Dermis blood vessel endothelial cell (primary cell): ENCODE results near the gene KRTAP9-7. TPM values are rescaled to one million over a fixed set of nuclear protein-coding genes. Genes with fewer than 3 reads are reported as not detected.

ENCODE experiments used
- DNase-seq: peaks from one replicate; pipeline ENCODE4 v3.0.0; 2010
- total RNA-seq: library from RNA; depleted of rRNA; stranded (reverse); fragments of >200 nt; gene quantifications from 2 replicates; pipeline ENCODE4 v1.2.3, GENCODE V29; 2014

The KRTAP9-7 gene
- total RNA-seq, 1 donor from 2014 or later, result not detected

DNA sequence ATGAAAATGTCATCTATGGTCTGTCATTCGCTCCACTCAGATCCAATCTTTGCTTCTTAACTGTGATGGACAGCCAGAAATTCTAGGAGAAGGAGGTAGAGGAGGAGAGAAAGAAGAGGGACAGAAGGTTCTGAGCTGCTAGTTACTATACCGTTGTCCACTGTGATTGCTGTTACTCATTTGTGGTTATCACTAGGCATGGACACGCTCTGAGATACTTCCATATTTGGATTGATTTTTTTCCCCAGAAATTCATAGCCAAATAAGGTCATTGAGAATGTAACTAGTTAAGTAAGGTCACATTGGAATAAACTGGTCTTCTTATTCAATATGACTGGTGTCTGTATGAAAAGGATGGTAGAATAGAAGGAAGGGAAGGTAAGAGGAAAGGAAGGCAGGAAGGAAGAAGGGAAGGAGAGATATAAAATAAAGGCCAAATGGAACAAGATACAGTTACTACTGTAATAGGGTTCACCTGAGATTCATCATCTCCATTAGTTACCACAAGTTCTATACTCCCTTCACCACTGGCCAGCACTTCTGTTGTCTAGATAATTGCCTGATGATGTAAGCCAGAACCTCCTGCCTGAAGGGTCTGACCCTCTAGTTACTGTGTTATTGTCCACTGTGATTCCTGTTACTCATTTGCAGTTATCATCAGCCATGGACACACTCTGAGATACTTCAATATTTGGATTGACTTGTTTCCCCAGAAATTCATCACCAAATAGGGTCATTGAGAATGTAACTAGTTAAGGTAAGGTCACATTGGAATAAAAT is 2.9 kb downstream of the KRTAP9-7 start:
- DNase-seq, result no peak

DNA sequence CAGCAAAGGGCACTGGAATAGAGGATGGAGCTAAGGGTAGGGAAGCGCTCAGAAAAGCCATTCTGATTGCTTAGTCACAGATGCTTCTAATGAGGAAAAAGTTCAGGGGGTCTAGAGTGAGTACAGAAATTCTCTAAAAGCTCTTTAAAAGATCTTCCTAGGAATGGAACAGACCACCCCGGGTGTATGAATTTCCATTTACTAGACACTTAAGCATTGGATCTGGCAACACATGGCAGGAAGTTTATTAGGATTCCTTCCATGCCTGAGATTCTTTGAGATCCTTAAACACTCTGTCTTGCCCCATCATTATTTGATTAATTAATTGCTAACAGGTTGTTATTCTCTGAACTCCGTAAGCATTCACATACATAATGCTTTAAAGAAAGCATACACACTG is 8.5 kb downstream of the KRTAP9-7 start:
- no peak for DNase-seq

DNA sequence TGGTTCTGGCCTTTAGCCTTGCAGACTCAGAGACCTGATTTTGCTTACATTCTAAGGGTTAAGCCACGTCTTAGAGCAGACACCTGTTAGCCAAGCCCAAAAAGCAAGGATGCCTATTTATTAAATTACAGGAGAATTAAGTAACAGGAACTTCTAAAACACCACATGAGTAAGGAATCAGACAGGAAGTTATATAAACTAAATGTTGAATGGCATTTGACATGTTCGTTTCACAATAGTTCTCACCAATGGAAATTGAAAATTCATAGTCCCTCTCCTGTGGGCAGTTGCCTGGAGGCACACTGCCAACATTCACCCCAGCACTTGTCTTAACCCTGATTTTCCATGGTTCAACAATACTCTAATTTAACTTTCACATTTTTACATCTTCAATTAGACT is 9.0 kb downstream of the KRTAP9-7 start:
- no peak for DNase-seq

- DNase-seq, result no peak
Measured at GRCh38 chr17:41287050-41287449, 11.6 kb downstream of the KRTAP9-7 start.

- DNase-seq, result no peak
Measured at GRCh38 chr17:41294016-41294415, 18.5 kb downstream of the KRTAP9-7 start.

- DNase-seq, result no peak
Measured at GRCh38 chr17:41296846-41297245, 21.3 kb downstream of the KRTAP9-7 start.

DNA sequence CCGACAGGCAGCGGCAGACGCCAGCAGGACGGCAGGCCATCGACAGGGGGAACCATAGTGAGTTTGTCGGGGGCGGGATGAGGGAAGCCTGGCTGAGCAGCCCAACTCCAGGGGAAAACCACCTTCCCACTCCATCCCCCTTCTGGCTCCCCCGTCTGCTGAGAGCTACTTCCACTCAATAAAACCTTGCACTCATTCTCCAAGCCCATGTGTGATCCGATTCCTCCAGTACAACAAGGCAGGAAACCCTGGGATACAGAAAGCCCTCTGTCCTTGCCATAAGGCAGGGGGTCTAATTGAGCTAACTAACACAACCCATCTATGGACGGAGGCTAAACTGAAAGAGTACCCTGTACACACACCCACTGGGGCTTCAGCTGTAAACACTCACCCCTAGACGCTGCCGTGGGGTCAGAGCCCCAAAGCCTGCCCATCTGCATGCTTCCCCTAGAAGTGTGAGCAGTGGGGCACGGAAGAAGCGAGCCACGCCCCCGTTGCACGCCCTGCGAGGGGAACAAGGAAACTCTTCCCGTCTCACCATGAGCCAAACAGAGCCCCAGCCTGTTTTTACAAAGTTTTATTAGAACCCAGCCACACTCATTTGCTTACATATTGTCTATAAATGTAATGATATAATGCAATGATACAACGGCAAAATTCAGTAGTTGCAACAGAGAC is 23.1 kb downstream of the KRTAP9-7 start:
- DNase-seq, result no peak

GRCh38 chr17:41301204-41301790 is 25.8 kb downstream of the KRTAP9-7 start:
- DNase-seq, result no peak

DNA sequence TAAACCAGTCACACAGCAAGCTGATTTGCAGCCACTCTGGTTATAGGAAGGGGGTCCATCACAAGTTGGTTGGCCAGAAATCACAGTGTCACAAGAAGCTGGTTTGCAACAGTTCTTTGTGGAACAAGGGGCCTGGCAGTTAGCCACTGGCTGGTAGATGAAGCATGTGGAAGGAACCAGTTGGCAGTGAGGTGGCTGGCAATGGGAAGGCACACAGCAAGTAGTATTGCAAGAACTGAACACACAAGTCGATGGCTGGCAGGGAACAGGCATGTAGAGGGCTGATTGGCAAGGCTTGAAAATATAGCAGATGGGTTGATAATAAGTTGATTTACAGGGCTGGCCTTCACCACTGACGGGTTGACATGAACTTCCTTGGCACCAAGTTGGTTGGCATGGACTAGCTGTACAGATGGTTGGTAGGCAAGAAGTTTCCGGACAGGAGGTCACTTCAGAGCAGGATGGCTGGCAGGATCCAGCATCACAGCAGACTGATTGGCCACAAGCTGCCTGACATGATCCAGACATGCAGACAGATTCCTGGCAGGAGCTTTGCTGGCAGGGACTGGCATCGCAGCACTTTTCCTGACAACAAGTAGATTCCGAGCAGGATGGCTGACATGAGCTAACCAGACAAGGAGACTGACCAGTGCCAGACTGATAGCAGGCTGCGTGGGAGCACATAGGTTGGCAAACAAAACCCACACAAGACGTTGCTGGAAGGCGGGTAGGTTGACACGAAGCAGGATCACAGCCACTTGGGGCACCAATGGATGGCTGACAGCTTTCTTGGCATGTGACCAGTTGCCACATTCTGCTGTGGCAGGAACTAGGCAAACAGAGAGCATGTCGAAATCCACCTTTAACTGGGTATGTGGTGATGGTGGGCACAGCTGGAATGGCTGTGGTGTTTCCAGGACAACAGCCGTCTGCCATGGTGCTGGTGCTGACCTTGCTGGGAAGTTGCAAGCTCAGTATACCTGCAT is 26.7 kb downstream of the KRTAP9-7 start, which contains the start of gene KRTAP29-1:
Gene KRTAP29-1 (minus strand): TSS at position 936 of the 986 bp plus-strand sequence. CDS start 0 bp downstream, at position 936.
- no peak for DNase-seq

GRCh38 chr17:41302981-41303380 is 27.5 kb downstream of the KRTAP9-7 start:
- DNase-seq, result no peak

GRCh38 chr17:41304091-41304490 is 28.6 kb downstream of the KRTAP9-7 start:
- DNase-seq, result no peak

- DNase-seq, result no peak
Measured at GRCh38 chr17:41307647-41308046, 32.1 kb downstream of the KRTAP9-7 start.

DNA sequence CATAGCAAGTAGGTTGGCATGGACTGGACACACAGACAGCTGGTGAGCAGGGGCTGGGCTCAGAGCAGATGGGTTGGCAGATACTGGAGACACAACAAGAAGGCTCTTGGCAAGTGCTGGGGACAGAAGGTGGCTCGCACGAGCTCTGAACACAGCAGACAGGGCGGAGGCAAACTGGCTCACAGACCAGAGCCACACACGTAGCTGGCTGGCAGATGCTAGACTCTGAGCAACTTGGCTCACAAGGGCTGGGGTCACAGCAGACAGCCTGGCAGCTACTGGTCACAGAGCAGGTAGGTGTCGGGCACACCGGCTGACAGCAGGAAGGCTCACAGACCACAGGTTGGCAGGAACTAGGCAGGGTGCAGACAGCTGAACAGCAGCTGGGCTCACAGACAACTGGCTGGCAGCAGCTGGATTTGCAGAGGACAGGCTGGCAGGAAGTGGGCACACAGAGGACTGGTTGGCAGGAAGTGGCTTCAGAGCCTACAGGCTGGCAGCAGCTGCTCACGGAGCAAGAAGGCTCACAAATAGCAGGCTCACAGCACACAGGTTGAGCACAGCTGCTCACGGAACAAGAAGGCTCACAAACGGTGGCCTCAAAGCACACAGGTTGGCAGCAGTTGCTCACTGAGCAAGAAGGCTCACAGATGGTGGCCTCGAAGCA is 32.9 kb downstream of the KRTAP9-7 start:
- DNase-seq, result no peak

DNA sequence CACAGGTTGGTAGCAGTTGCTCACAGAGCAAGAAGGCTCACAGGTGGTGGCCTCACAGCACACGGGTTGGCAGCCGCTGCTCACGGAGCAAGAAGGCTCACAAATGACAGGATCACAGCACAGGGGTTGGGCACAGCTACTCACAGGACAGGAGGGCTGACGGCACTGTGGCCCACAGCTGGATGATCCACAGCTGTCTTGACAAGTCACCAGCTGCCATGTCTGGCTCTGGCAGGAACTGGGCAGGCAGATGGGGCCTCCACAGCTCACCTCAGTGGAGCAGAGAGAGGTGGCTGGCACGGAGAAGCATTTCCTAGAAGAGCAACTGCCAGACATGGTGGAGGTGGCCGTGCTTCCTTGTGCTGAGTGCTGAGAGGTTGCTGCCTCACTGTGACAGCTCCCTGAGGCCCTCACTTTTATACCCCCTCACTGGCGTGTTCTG is 33.4 kb downstream of the KRTAP9-7 start, which contains the start of gene KRTAP16-1:
Gene KRTAP16-1 (minus strand): TSS at position 392 of the 442 bp plus-strand sequence. CDS start 56 bp downstream, at position 336.
- no peak for DNase-seq

DNA sequence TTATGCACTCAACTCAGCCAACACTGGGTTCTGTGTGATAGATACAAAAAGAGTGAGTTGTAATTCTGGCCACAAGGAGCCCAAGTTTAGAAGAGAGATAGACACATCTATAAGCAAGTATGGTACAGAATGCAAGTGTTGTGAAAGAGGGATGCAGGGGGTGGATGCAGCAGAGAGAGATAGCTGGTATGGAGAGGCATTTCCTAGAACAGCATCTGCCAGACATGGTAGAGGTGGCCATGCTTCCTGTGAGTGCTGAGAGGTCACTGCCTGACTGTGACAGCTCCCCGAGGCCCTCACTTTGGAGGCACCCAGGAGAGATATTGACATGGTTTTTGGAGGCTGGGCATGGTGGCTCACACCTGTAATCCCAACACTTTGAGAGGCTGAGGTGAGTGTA is 35.6 kb downstream of the KRTAP9-7 start:
- no peak for DNase-seq

DNA sequence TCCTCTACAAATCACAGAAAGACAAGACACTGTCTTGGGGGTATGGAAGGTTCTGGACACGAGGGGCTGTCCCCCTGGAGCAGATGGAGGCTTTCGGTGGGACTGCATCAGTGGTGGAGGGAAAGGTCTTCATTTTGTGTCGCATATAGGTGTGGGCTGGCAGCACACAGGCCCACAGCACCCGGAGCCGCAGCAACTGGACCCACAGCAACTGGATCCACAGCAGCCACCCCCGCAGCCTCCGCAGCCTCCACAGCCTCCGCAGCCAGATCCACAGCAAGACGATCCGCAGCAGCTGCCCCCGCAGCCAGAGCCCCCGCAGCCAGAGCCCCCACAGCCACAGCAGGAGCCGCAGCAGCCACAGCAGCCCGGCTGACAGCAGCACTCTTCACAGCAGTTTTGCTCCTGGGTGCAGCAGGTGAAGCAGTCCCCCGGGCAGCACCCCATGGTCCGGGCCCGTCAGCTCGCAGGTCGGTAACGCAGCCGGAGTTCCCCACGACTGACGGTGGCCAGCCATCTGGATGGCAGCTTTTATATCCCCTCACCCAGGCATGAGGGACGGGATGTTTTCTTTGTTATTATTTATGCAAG is 39.8 kb downstream of the KRTAP9-7 start, which contains the start of gene KRTAP17-1:
Gene KRTAP17-1 (minus strand): TSS at position 507 of the 591 bp plus-strand sequence. CDS start 60 bp downstream, at position 447.
- no peak for DNase-seq

- no peak for DNase-seq
Measured at GRCh38 chr17:41315814-41316445, 40.4 kb downstream of the KRTAP9-7 start.

GRCh38 chr17:41318231-41318630 is 42.7 kb downstream of the KRTAP9-7 start:
- DNase-seq, result no peak

GRCh38 chr17:41322094-41322902 is 46.8 kb downstream of the KRTAP9-7 start:
- DNase-seq, result peak; percentile 68
